PFSK-1 (cell line): Measurements from ENCODE around the gene ELL.

Source experiments
- POLR2AphosphoS5 ChIP-seq: IDR thresholded peaks from 2 replicates; pipeline ENCODE4 v1.6.1; 2012; ENCODE audit warnings: low read depth, mild to moderate bottlenecking, control low read depth, low read length, moderate library complexity
- REST ChIP-seq, 2 experiments: IDR thresholded peaks; 2 replicates each; pipeline versions ENCODE4 v1.6.1 to v1.8.0; 2011 to 2012; ENCODE audit warnings: low read depth in 2 of 2, low read length in 2 of 2, control low read depth in 1 of 2, inconsistent platforms in 1 of 2, mild to moderate bottlenecking in 1 of 2, moderate library complexity in 1 of 2; ENCODE audit not compliant: insufficient read depth in 1 of 2
- SIN3A ChIP-seq: IDR thresholded peaks from 2 replicates; pipeline ENCODE4 v1.6.1; 2012; ENCODE audit warnings: mild to moderate bottlenecking, low read length, moderate library complexity, borderline replicate concordance; ENCODE audit not compliant: insufficient read depth
- TAF1 ChIP-seq: IDR thresholded peaks from 2 replicates; pipeline ENCODE4 v1.6.1; 2012; ENCODE audit warnings: low read length, control low read depth, borderline replicate concordance; ENCODE audit not compliant: insufficient read depth

GRCh38 chr19:18392926-18393325 is 128.9 kb downstream of the ELL start:
- TF ChIP-seq TAF1: no peak
- no peak for TF ChIP-seq SIN3A
- no peak for TF ChIP-seq POLR2AphosphoS5
- TF ChIP-seq REST (IDR thresholded peaks at IDR 0.05; ENCODE audit: insufficient read depth in 1 of 2, low read depth in 2 of 2, low read length in 2 of 2): no peak
